ENCODE measurements around the gene SNRK. TPM values are rescaled to one million over a fixed set of nuclear protein-coding genes. Genes with fewer than 3 reads are reported as not detected.

The SNRK gene
- total RNA-seq, 1 experiment from 2014 or later = 7.3 TPM

DNA sequence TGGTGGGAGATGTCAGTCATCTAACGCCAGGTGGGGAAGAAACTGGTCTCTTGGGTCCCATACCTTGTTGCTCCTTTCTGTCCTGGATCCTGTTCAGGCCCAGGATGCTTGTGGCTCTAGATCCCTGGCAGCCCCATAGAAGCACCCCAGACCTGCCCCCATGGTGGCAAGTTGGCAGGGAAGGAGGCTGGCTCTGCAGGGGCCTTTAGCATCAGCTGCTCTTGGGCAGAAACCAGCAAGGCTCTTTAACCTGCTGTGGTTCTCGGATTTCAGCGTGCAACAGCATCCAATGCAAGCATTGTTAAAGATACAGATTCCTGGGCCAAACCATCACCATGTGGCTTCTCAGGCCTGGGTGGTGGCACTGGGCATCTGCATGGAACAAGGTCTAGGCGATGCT is 75.8 kb downstream of the SNRK start:
- H3K4me1 ChIP-seq (ENCODE audit: insufficient read depth, low read length, poor library complexity, severe bottlenecking) = no peaks in the 10 kb centered on the region
- intact Hi-C loops (cut with micrococcal nuclease; ENCODE audit: unreplicated experiment) = no loop called here
- H3K36me3 ChIP-seq (ENCODE audit: insufficient read depth, low read length, poor library complexity, severe bottlenecking) = no peaks in the 10 kb centered on the region
- no peak for DNase-seq (ENCODE audit: low spot score)
- BruUV-seq (replicated peaks) = no TSS peak
- ChIA-PET CTCF (no interaction called here), POLR2A (ENCODE audit: low non-redundant PET) (no interaction called here)
- H3K9me3 ChIP-seq (ENCODE audit: low read depth, low read length, poor library complexity, severe bottlenecking) = no peaks in the 10 kb centered on the region
- no peak overlapping the region for H3K27ac ChIP-seq (ENCODE audit: low read depth, low read length, poor library complexity, severe bottlenecking)
- H3K4me3 ChIP-seq (ENCODE audit: low read depth, low read length, poor library complexity, severe bottlenecking) = no peak overlapping the region
- TF ChIP-seq, protein P1, sequence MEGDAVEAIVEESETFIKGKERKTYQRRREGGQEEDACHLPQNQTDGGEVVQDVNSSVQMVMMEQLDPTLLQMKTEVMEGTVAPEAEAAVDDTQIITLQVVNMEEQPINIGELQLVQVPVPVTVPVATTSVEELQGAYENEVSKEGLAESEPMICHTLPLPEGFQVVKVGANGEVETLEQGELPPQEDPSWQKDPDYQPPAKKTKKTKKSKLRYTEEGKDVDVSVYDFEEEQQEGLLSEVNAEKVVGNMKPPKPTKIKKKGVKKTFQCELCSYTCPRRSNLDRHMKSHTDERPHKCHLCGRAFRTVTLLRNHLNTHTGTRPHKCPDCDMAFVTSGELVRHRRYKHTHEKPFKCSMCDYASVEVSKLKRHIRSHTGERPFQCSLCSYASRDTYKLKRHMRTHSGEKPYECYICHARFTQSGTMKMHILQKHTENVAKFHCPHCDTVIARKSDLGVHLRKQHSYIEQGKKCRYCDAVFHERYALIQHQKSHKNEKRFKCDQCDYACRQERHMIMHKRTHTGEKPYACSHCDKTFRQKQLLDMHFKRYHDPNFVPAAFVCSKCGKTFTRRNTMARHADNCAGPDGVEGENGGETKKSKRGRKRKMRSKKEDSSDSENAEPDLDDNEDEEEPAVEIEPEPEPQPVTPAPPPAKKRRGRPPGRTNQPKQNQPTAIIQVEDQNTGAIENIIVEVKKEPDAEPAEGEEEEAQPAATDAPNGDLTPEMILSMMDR (conservative IDR thresholded peaks at IDR 0.05; ENCODE audit: low read depth, low read length) = no peak
- TF ChIP-seq EZH2 (IDR thresholded peaks at IDR 0.05; ENCODE audit: borderline replicate concordance, low read depth, low read length, poor library complexity, severe bottlenecking) = no peak
- H3K27me3 ChIP-seq (replicated peaks; ENCODE audit: insufficient read depth, low read depth, low read length, poor library complexity) = no peaks in the 10 kb centered on the region

DNA sequence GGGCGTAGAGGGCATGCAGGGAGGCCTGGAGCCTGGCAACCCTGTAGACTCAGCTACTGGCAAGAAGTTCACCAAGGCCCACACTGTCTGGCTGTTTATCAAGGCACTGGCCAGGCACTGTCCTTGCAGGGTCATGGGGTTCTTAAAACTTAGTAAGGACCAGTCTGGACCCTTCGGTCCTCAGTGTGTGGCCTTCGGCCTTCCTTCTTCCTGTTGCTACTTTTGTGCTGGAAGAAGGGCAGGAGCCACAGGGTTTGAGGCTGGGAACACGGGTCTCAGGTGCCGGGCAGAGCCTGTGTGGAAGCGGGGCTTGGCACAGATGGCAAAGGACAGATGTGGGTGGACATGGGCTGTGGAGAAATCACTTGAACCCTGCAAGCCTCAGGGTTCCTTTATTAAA is 76.6 kb downstream of the SNRK start:
- intact Hi-C loops (cut with micrococcal nuclease; ENCODE audit: unreplicated experiment) = no loop called here
- no peaks in the 10 kb centered on the region for H3K9me3 ChIP-seq (ENCODE audit: low read depth, low read length, poor library complexity, severe bottlenecking)
- no TSS peak for BruUV-seq (replicated peaks)
- CTCF ChIA-PET = no interaction called here
- H3K4me1 ChIP-seq (ENCODE audit: insufficient read depth, low read length, poor library complexity, severe bottlenecking) = no peaks in the 10 kb centered on the region
- no peak for DNase-seq (ENCODE audit: low spot score)
- POLR2A ChIA-PET (ENCODE audit: low non-redundant PET) = no interaction called here
- no peaks in the 10 kb centered on the region for H3K36me3 ChIP-seq (ENCODE audit: insufficient read depth, low read length, poor library complexity, severe bottlenecking)
- H3K27me3 ChIP-seq (replicated peaks; ENCODE audit: insufficient read depth, low read depth, low read length, poor library complexity) = no peaks in the 10 kb centered on the region
- no peak overlapping the region for H3K27ac ChIP-seq (ENCODE audit: low read depth, low read length, poor library complexity, severe bottlenecking)
- H3K4me3 ChIP-seq (ENCODE audit: low read depth, low read length, poor library complexity, severe bottlenecking) = no peak overlapping the region
- TF ChIP-seq, protein P1 (conservative IDR thresholded peaks at IDR 0.05; ENCODE audit: low read depth, low read length) = no peak
- TF ChIP-seq EZH2 (IDR thresholded peaks at IDR 0.05; ENCODE audit: borderline replicate concordance, low read depth, low read length, poor library complexity, severe bottlenecking) = no peak

DNA sequence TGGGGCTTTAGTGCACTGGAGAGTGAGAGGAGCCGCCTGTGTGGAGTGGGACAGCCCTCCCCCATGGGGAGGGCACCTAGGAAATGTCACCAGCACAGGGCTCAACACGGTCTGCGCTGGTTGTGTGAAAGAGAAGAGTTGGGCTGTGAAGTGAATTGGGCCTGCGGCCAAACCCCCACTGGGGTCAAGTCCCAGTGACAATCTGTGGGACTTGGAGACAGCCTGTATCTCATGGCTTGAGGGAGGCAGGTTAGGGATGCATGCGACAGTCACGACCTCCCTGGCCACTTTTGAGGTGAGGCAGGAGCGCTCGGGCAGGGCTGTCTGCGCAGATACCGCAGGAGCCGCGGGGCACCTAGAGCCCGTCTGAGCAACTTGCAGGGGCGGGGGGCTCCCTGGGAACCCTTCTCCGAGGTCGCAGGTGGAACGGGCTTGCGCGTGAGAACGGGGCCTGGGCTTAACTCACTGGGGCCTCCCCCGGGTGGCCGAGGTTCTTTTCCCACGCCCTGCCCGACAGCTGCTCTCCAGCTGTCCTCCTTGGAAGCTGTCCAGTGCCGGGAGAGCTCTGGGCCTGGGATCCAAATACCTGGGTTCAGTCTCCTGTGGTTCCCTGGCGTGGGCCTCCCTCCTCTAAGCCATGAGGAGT is 77.4 kb downstream of the SNRK start:
- H3K27me3 ChIP-seq (replicated peaks; ENCODE audit: insufficient read depth, low read depth, low read length, poor library complexity) = no peaks in the 10 kb centered on the region
- POLR2A ChIA-PET (ENCODE audit: low non-redundant PET) = no interaction called here
- BruUV-seq (replicated peaks) = no TSS peak
- DNase-seq (ENCODE audit: low spot score) = no peak
- H3K4me3 ChIP-seq (ENCODE audit: low read depth, low read length, poor library complexity, severe bottlenecking) = no peak overlapping the region
- TF ChIP-seq EZH2 (IDR thresholded peaks at IDR 0.05; ENCODE audit: borderline replicate concordance, low read depth, low read length, poor library complexity, severe bottlenecking) = no peak
- H3K4me1 ChIP-seq (ENCODE audit: insufficient read depth, low read length, poor library complexity, severe bottlenecking) = no peaks in the 10 kb centered on the region
- H3K9me3 ChIP-seq (ENCODE audit: low read depth, low read length, poor library complexity, severe bottlenecking) = no peaks in the 10 kb centered on the region
- no peak overlapping the region for H3K27ac ChIP-seq (ENCODE audit: low read depth, low read length, poor library complexity, severe bottlenecking)
- intact Hi-C loops (cut with micrococcal nuclease; ENCODE audit: unreplicated experiment) = no loop called here
- CTCF ChIA-PET = no interaction called here
- H3K36me3 ChIP-seq (ENCODE audit: insufficient read depth, low read length, poor library complexity, severe bottlenecking) = no peaks in the 10 kb centered on the region

DNA sequence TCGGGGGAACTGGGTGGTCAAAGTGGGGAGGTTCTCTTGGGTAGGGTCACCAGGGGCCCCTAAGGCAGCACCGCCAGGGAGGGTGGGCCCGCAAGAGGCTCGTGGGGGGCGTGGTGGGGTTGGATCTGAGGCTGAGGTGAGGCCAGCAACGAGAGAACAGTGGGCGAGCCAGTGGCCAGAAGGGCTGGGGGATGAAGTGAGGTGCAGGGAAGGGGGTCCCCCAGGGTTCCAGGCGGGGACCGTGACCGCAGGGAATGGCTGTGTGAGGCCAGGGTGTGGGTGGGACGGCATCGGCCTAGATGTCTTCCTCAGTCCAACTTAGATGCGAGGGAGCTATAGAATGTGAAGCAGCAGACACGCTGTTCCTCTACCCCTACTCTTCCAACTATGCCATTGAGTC is 78.2 kb downstream of the SNRK start:
- TF ChIP-seq, protein P1 (conservative IDR thresholded peaks at IDR 0.05; ENCODE audit: low read depth, low read length) = no peak
- no peak for TF ChIP-seq EZH2 (IDR thresholded peaks at IDR 0.05; ENCODE audit: borderline replicate concordance, low read depth, low read length, poor library complexity, severe bottlenecking)
- Histone ChIP-seq H3K4me1 (ENCODE audit: insufficient read depth, low read length, poor library complexity, severe bottlenecking) (no peaks in the 10 kb centered on the region), H3K27ac (ENCODE audit: low read depth, low read length, poor library complexity, severe bottlenecking) (no peak overlapping the region), H3K27me3 (replicated peaks; ENCODE audit: insufficient read depth, low read depth, low read length, poor library complexity) (no peaks in the 10 kb centered on the region), H3K36me3 (ENCODE audit: insufficient read depth, low read length, poor library complexity, severe bottlenecking) (no peaks in the 10 kb centered on the region), H3K4me3 (ENCODE audit: low read depth, low read length, poor library complexity, severe bottlenecking) (no peak overlapping the region), H3K9me3 (ENCODE audit: low read depth, low read length, poor library complexity, severe bottlenecking) (no peaks in the 10 kb centered on the region)
- ChIA-PET POLR2A (ENCODE audit: low non-redundant PET) (no interaction called here), CTCF (no interaction called here)
- no peak for DNase-seq (ENCODE audit: low spot score)
- intact Hi-C loops (cut with micrococcal nuclease; ENCODE audit: unreplicated experiment) = no loop called here
- no TSS peak for BruUV-seq (replicated peaks)

Measured in A673 (cell line).